ENCODE measurements around the gene JOSD1.

DNA sequence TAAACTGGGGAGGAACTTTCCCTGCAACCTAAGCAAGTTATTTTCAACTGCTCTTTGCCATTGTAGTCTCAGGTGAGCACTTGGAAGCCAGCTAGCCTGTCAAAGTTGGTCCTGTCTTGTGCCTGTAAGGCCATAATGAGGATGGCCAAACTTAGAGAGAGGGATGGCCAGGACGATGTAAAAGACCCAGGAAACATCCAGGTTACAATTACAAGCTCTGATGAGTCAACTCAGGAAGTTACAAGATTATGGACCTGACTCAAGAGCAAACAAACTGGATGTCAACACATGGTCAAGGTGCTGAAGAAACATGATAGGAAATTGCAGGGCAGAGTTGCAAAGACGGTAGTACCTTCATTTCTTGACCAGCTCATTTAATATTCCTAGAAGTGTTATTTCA, 6.6 kb upstream of the JOSD1 start:
- TF ChIP-seq, protein P1, sequence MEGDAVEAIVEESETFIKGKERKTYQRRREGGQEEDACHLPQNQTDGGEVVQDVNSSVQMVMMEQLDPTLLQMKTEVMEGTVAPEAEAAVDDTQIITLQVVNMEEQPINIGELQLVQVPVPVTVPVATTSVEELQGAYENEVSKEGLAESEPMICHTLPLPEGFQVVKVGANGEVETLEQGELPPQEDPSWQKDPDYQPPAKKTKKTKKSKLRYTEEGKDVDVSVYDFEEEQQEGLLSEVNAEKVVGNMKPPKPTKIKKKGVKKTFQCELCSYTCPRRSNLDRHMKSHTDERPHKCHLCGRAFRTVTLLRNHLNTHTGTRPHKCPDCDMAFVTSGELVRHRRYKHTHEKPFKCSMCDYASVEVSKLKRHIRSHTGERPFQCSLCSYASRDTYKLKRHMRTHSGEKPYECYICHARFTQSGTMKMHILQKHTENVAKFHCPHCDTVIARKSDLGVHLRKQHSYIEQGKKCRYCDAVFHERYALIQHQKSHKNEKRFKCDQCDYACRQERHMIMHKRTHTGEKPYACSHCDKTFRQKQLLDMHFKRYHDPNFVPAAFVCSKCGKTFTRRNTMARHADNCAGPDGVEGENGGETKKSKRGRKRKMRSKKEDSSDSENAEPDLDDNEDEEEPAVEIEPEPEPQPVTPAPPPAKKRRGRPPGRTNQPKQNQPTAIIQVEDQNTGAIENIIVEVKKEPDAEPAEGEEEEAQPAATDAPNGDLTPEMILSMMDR (IDR thresholded peaks at IDR 0.05; ENCODE audit: low read length), result no peak
- no peak for TF ChIP-seq EZH2 (optimal IDR thresholded peaks at IDR 0.05; ENCODE audit: low read depth, low read length)

Data from MM.1S (cell line).